ENCODE results near the gene SDK1.
"Not testable (repeated sequence)": the region's sequence is repeated elsewhere in the genome, so short reads cannot be mapped to it uniquely, and the experiment has no call there.

Gene SDK1

GRCh38 chr7:4216016-4216415, 915.0 kb downstream of the SDK1 start:
- in situ Hi-C loops (cut with HindIII; ENCODE audit: low pct_ligation_motif_present, low pct_unique_long_range_greater_than_20kb, low sequenced_read_pairs) = no loop called here
- no peak for DNase-seq

DNA sequence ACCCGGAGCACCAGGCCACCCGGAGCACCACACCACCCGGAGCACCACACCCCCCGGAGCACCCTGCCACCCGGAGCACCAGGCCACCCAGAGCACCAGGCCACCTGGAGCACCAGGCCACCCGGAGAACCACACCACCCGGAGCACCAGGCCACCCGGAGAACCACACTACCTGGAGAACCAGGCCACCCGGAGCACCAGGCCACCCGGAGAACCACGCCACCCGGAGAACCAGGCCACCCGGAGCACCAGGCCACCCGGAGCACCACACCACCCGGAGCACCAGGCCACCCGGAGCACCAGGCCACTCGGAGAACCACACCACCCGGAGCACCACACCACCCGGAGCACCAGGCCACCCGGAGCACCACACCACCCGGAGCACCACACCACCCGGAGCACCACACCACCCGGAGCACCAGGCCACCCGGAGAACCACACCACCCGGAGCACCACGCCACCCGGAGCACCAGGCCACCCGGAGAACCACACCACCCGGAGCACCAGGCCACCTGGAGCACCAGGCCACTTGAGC, 916.1 kb downstream of the SDK1 start:
- DNase-seq; in situ Hi-C loops (cut with HindIII; ENCODE audit: low pct_ligation_motif_present, low pct_unique_long_range_greater_than_20kb, low sequenced_read_pairs): not testable (repeated sequence)

DNA sequence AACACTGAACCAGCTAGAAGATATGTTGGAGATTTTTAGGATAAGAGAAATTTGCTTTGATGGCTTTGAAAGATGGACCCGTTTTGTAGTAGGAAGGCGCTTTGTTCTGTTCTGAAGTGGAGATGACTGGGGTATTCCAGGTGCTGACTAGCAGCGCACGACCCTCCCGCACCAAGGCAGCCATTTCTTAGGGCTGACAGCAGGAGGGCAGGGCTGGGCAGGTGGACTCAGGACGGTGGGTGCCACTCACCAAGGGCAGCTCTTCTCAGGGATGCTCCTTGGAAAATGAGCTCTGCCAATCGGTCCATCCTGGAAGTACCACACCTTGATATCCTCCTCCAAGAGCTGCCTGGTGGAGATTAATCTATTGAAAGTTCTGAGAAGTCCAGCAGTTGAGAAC, 917.4 kb downstream of the SDK1 start:
- no peak for DNase-seq
- in situ Hi-C loops (cut with HindIII; ENCODE audit: low pct_ligation_motif_present, low pct_unique_long_range_greater_than_20kb, low sequenced_read_pairs) = no loop called here

DNA sequence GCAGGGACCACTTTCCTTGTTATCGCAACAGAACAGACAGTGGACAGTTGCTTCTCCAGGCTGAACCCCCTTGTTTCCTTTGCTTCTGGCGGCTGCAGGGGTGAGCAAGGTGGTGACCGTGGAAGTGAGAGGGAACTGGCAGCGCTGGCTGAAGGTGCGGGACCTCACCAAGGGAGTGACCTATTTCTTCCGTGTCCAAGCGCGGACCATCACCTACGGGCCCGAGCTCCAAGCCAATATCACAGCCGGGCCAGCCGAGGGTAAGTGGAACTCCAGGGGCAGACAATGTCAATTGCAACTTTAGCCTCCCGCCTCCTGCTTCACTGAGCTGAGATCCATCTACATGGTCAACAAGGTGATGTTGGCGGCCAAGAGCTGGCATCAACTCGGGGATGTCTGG, 919.0 kb downstream of the SDK1 start:
- in situ Hi-C loops (cut with HindIII; ENCODE audit: low pct_ligation_motif_present, low pct_unique_long_range_greater_than_20kb, low sequenced_read_pairs) = no loop called here
- DNase-seq = no peak

DNA sequence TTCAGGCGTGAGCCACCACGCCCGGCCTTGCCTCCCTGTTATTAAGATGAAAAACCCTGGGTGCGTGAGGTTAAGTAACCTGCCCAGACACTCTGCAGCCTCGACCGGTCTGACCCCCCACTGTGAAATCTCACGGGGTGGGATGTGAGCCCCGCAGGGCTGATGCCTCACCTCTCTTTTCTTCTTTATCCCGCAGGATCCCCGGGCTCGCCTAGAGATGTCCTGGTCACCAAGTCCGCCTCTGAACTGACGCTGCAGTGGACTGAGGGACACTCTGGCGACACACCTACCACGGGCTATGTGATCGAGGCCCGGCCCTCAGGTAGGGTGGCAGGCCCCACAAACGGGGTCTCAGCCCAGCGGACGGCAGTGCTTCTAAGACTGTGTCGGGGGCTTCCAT, 920.0 kb downstream of the SDK1 start:
- no peak for DNase-seq
- in situ Hi-C loops (cut with HindIII; ENCODE audit: low pct_ligation_motif_present, low pct_unique_long_range_greater_than_20kb, low sequenced_read_pairs) = no loop called here

DNA sequence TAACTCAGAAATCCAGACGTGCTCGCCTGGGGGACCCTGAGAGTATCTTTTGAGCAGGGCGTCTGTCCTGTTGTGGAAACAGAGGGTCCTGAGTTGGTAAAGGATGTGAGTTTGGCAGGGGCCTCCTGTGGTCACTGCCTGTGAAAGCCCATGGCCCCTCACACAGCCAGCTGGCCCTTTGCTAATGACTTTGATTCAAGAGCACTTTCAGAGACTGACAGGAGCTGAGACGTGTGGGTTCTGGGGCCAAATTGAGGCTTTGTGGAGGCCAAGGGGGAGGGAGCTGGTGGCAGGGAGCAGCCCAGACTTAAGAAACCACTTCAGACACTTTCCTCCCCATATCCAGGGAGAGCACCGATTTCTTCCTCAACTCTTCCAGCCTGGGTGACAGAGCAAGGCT, 921.6 kb downstream of the SDK1 start:
- in situ Hi-C loops (cut with HindIII; ENCODE audit: low pct_ligation_motif_present, low pct_unique_long_range_greater_than_20kb, low sequenced_read_pairs) = no loop called here
- DNase-seq = no peak

GRCh38 chr7:4225361-4225771, 924.3 kb downstream of the SDK1 start:
- in situ Hi-C loops (cut with HindIII; ENCODE audit: low pct_ligation_motif_present, low pct_unique_long_range_greater_than_20kb, low sequenced_read_pairs) = no loop called here

GRCh38 chr7:4225881-4226523, 925.0 kb downstream of the SDK1 start:
- DNase-seq = no peak
- in situ Hi-C loops (cut with HindIII; ENCODE audit: low pct_ligation_motif_present, low pct_unique_long_range_greater_than_20kb, low sequenced_read_pairs) = no loop called here

More at GRCh38 chr7:4225361-4225771, 924.3 kb downstream of the SDK1 start:
- DNase-seq = no peak

DNA sequence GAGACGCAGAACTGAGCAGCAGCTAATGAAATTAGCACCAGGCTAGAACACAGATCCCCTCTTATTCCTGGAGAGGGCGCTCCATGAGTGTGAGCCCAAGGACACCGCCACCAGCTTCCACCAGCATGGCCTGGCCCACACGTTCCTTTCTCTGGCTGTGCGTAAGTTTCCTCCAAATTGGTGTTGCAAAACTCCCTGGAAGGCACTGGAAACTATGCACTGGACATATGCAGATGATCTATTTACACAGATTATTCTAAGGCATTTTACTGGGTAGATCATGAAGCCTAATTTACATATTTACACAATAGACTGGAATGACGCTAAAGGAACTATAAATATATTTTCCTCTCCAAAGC, 925.5 kb downstream of the SDK1 start:
- in situ Hi-C loops (cut with HindIII; ENCODE audit: low pct_ligation_motif_present, low pct_unique_long_range_greater_than_20kb, low sequenced_read_pairs) = no loop called here
- peak; percentile 11 for DNase-seq

GRCh38 chr7:4227105-4228010, 926.3 kb downstream of the SDK1 start:
- in situ Hi-C loops (cut with HindIII; ENCODE audit: low pct_ligation_motif_present, low pct_unique_long_range_greater_than_20kb, low sequenced_read_pairs) = no loop called here
- DNase-seq = no peak

GRCh38 chr7:4230352-4230751, 929.3 kb downstream of the SDK1 start:
- in situ Hi-C loops (cut with HindIII; ENCODE audit: low pct_ligation_motif_present, low pct_unique_long_range_greater_than_20kb, low sequenced_read_pairs) = no loop called here
- DNase-seq = no peak

GRCh38 chr7:4233146-4233545, 932.1 kb downstream of the SDK1 start:
- in situ Hi-C loops (cut with HindIII; ENCODE audit: low pct_ligation_motif_present, low pct_unique_long_range_greater_than_20kb, low sequenced_read_pairs) = no loop called here
- DNase-seq = no peak

DNA sequence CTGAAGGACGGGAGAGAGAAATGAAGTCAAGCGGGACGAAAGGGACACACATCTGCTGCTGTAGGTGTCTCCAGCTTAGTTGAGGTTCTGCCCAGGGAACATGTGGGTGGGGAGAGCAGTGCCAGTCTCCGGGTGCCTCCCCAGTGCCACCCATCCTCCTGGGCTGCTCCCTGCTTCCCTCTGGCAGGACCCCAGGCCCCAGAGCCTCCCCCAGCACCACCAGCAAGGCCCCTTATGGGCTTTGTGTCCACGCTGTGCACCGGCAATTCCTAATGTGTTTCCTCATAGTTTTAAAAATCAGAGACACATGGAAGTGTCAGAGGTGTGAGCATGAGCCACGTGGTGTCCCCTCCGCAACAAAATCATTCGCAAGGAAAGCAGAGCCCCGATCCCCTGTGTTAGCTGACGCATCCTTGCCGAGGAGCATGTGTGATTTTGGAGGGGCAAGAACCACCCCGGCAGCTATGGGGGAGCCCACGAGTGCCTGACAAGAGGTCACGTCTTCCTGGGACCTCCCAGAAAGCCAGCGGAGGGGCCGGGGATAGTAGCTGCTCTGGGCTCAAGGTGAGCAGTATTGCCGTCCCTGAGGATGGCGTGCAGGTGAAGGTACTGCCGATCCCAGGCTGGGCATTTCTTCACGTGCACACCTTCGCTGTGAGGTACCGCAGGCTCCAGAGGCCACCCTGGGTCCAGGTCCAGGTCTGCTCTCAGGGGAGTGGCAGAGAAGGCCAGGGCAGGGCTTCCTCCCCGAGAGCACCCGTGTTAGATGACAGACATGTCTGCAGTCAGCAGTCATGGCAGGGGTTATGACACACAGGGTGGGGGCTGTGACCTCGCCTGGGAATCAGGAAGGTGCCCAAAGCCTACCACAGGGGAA, 932.8 kb downstream of the SDK1 start:
- no peak for DNase-seq
- in situ Hi-C loops (cut with HindIII; ENCODE audit: low pct_ligation_motif_present, low pct_unique_long_range_greater_than_20kb, low sequenced_read_pairs) = no loop called here

- in situ Hi-C loops (cut with HindIII; ENCODE audit: low pct_ligation_motif_present, low pct_unique_long_range_greater_than_20kb, low sequenced_read_pairs) = no loop called here
- no peak for DNase-seq
Measured at GRCh38 chr7:4234498-4234855, 933.4 kb downstream of the SDK1 start.

GRCh38 chr7:4234886-4235285, 933.8 kb downstream of the SDK1 start:
- in situ Hi-C loops (cut with HindIII; ENCODE audit: low pct_ligation_motif_present, low pct_unique_long_range_greater_than_20kb, low sequenced_read_pairs) = no loop called here

GRCh38 chr7:4235596-4235995, 934.5 kb downstream of the SDK1 start:
- in situ Hi-C loops (cut with HindIII; ENCODE audit: low pct_ligation_motif_present, low pct_unique_long_range_greater_than_20kb, low sequenced_read_pairs) = no loop called here
- DNase-seq = peak; percentile 39

More at GRCh38 chr7:4234886-4235285, 933.8 kb downstream of the SDK1 start:
- no peak for DNase-seq

GRCh38 chr7:4236389-4236788, 935.3 kb downstream of the SDK1 start:
- no peak for DNase-seq
- in situ Hi-C loops (cut with HindIII; ENCODE audit: low pct_ligation_motif_present, low pct_unique_long_range_greater_than_20kb, low sequenced_read_pairs) = no loop called here

GRCh38 chr7:4236873-4237272, 935.8 kb downstream of the SDK1 start:
- DNase-seq; in situ Hi-C loops (cut with HindIII; ENCODE audit: low pct_ligation_motif_present, low pct_unique_long_range_greater_than_20kb, low sequenced_read_pairs): not testable (repeated sequence)

All from ACHN (cell line).